ENCODE results near the gene DHRSX.
"Not testable (repeated sequence)": the region's sequence is repeated elsewhere in the genome, so short reads cannot be mapped to it uniquely, and the experiment has no call there.

The DHRSX gene

DNA sequence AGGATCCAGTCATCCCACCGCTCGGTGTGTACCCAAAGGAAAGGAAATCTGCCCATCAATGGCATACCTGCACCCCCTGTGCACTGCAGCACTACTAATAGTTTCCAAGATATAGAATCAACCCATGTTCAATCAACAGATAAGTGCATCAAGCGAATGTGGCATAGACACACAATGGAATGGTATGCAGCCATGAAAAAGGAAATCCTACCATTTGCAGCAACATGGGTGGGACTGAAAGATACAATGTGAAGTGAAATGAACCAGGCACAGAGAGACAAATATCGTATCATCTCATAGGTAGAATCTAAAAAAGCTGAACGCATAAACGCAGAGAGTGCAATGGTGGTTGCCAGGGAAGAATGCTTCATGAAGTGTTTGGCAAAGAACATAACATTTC, 42.5 kb downstream of the DHRSX start:
- H3K9me3 ChIP-seq (ENCODE audit: control insufficient read depth, insufficient read depth, low read length): no peaks in the 10 kb centered on the region
- no peak overlapping the region for H3K4me2 ChIP-seq (ENCODE audit: low read length)
- no peak overlapping the region for H3K4me3 ChIP-seq (ENCODE audit: low read length)
- H3K27ac ChIP-seq (ENCODE audit: low read depth, low read length): no peak overlapping the region
- H3K27me3 ChIP-seq (ENCODE audit: control insufficient read depth, low read length): no peaks in the 10 kb centered on the region
- H3K36me3 ChIP-seq (ENCODE audit: control insufficient read depth, low read length): no peaks in the 10 kb centered on the region
- peaks cover 26% of the 10 kb centered on the region for H3K79me2 ChIP-seq (ENCODE audit: control insufficient read depth, low read length)
- H3K9me2 ChIP-seq (replicated peaks; ENCODE audit: control insufficient read depth, low read length): no peaks in the 10 kb centered on the region
- no peaks in the 10 kb centered on the region for H3F3A ChIP-seq (ENCODE audit: control insufficient read depth, insufficient read depth)
- TF ChIP-seq, protein P1, sequence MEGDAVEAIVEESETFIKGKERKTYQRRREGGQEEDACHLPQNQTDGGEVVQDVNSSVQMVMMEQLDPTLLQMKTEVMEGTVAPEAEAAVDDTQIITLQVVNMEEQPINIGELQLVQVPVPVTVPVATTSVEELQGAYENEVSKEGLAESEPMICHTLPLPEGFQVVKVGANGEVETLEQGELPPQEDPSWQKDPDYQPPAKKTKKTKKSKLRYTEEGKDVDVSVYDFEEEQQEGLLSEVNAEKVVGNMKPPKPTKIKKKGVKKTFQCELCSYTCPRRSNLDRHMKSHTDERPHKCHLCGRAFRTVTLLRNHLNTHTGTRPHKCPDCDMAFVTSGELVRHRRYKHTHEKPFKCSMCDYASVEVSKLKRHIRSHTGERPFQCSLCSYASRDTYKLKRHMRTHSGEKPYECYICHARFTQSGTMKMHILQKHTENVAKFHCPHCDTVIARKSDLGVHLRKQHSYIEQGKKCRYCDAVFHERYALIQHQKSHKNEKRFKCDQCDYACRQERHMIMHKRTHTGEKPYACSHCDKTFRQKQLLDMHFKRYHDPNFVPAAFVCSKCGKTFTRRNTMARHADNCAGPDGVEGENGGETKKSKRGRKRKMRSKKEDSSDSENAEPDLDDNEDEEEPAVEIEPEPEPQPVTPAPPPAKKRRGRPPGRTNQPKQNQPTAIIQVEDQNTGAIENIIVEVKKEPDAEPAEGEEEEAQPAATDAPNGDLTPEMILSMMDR (IDR thresholded peaks at IDR 0.05; ENCODE audit: low read depth, low read length, poor library complexity, severe bottlenecking): no peak
- TF ChIP-seq EZH2phosphoT487 (IDR thresholded peaks at IDR 0.05; ENCODE audit: borderline replicate concordance, low read length): no peak
- no peaks in the 10 kb centered on the region for H4K20me1 ChIP-seq (ENCODE audit: control insufficient read depth, insufficient read depth, low read depth, low read length)
- H3K4me1 ChIP-seq (ENCODE audit: control insufficient read depth, low read length): no peaks in the 10 kb centered on the region

DNA sequence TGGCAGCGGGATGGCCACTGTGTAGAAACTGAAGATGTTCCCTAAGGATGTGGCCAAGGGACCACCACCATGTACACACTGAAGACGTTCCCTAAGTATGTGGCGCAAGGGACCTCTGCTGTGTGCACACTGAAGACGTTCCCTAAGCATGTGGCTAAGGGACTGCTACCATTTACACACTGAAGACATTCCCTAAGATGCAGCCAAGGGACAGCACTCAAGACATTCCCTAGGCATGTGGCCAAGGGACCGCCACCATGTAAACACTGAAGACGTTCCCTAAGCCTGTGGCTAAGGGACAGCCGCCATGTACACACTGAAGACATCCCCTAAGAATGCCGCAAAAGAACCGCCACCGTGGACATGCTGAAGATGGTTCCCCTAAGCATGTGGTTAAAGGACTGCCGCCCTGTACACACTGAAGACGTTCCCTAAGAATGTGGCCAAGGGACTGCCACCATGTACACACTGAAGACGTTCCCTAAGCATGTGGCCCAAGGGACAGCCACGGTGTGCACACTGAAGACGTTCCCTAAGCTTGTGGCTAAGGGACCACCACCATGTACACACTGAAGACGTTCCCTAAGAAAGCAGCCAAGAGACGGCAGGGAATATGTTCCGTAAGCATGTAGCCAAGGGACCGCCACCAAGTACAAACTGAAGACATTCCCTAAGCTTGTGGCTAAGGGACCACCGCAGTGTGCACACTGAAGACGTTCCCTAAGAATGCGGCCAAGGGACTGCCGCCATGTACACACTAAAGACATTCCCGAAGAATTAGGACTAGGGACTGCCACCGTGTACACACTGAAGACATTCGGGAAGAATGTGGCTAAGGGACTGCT, 43.3 kb downstream of the DHRSX start:
- Histone ChIP-seq H3F3A (ENCODE audit: control insufficient read depth, insufficient read depth) (no peaks in the 10 kb centered on the region), H4K20me1 (ENCODE audit: control insufficient read depth, insufficient read depth, low read depth, low read length) (no peaks in the 10 kb centered on the region), H3K4me1 (ENCODE audit: control insufficient read depth, low read length) (no peaks in the 10 kb centered on the region), H3K9me2 (replicated peaks; ENCODE audit: control insufficient read depth, low read length) (no peaks in the 10 kb centered on the region), H3K36me3 (ENCODE audit: control insufficient read depth, low read length) (0 out of 2 replicates have a peak, but pooled peaks cover 4% of the 10 kb centered on the region), H3K4me2 (ENCODE audit: low read length) (no peak overlapping the region), H3K27ac (ENCODE audit: low read depth, low read length) (no peak overlapping the region), H3K4me3 (ENCODE audit: low read length) (no peak overlapping the region), H3K79me2 (ENCODE audit: control insufficient read depth, low read length) (peaks cover 29% of the 10 kb centered on the region), H3K9me3 (ENCODE audit: control insufficient read depth, insufficient read depth, low read length) (no peaks in the 10 kb centered on the region), H3K27me3 (ENCODE audit: control insufficient read depth, low read length) (no peaks in the 10 kb centered on the region)
- TF ChIP-seq, protein P1 (IDR thresholded peaks at IDR 0.05; ENCODE audit: low read depth, low read length, poor library complexity, severe bottlenecking): no peak
- no peak for TF ChIP-seq EZH2phosphoT487 (IDR thresholded peaks at IDR 0.05; ENCODE audit: borderline replicate concordance, low read length)

DNA sequence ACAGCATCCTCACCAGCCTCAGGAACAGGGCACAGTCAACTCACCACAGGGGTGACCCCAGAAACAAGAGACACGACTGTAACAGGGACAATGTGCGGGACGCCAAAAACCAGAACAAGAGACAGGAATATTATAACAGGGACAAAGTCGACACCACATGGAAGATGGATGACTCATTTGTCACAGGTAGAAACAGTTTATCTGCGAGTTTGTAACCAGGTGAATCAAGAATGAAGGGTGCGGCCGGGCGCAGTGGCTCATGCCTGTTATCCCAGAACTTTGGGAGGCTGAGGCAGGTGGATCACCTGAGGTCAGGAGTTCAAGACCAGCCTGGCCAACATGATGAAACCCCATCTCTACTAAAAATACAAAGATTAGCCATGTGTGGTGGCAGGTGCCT, 44.7 kb downstream of the DHRSX start:
- H3K4me2 ChIP-seq (ENCODE audit: low read length); H3K9me3 ChIP-seq (ENCODE audit: control insufficient read depth, insufficient read depth, low read length); H3K27me3 ChIP-seq (ENCODE audit: control insufficient read depth, low read length); H4K20me1 ChIP-seq (ENCODE audit: control insufficient read depth, insufficient read depth, low read depth, low read length); H3K27ac ChIP-seq (ENCODE audit: low read depth, low read length); H3F3A ChIP-seq (ENCODE audit: control insufficient read depth, insufficient read depth); H3K4me1 ChIP-seq (ENCODE audit: control insufficient read depth, low read length); H3K4me3 ChIP-seq (ENCODE audit: low read length); H3K9me2 ChIP-seq (replicated peaks; ENCODE audit: control insufficient read depth, low read length); H3K36me3 ChIP-seq (ENCODE audit: control insufficient read depth, low read length): not testable (repeated sequence)
- peaks cover 40% of the 10 kb centered on the region for H3K79me2 ChIP-seq (ENCODE audit: control insufficient read depth, low read length)

DNA sequence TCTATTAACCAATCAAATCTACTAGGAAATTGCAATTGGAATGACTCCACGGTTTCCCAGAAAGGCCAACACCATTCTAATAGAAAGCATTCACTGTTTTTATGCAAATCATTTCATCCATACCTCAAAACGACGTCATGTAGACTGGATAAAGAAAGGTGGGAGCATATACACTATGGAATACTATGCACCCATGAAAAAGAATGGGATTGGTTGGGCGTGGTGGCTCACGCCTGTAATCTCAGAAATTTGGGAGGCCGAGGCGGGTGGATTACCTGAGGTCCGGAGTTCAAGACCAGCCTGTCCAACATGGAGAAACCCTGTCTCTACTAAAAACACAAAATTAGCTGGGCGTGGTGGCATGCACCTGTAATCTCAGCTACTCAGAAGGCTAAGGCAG, 46.2 kb downstream of the DHRSX start:
- H3K4me2 ChIP-seq (ENCODE audit: low read length); H3K9me3 ChIP-seq (ENCODE audit: control insufficient read depth, insufficient read depth, low read length); H4K20me1 ChIP-seq (ENCODE audit: control insufficient read depth, insufficient read depth, low read depth, low read length); H3K27ac ChIP-seq (ENCODE audit: low read depth, low read length); H3K9me2 ChIP-seq (replicated peaks; ENCODE audit: control insufficient read depth, low read length); H3K27me3 ChIP-seq (ENCODE audit: control insufficient read depth, low read length); H3K36me3 ChIP-seq (ENCODE audit: control insufficient read depth, low read length); H3K4me3 ChIP-seq (ENCODE audit: low read length); H3F3A ChIP-seq (ENCODE audit: control insufficient read depth, insufficient read depth): not testable (repeated sequence)
- Histone ChIP-seq H3K4me1 (ENCODE audit: control insufficient read depth, low read length) (peaks cover 21% of the 10 kb centered on the region), H3K79me2 (ENCODE audit: control insufficient read depth, low read length) (peaks cover 46% of the 10 kb centered on the region)
